H1 (cell line): ENCODE measurements around the gene MDM4. TPM values are rescaled to one million over a fixed set of nuclear protein-coding genes. Genes with fewer than 3 reads are reported as not detected.

Experiments
- CTCF ChIA-PET: fragments of 300-600 bp; sonication (Branson Sonifier 250); formaldehyde crosslinking; loops from one replicate; lab custom pipeline; 2021; ENCODE audit not compliant: partially characterized antibody; lab: Charles Lee
- POLR2A ChIA-PET: fragments of 300-600 bp; sonication (Branson Sonifier 250); formaldehyde crosslinking; loops from one replicate; lab custom pipeline; 2021; ENCODE audit warnings: inconsistent platforms; ENCODE audit not compliant: partially characterized antibody; lab: Charles Lee
- DNase-seq, 2 experiments: peaks; one replicate each; pipeline versions ENCODE4 v3.0.0 to v3.0.0-alpha.2; 2010 to 2022; ENCODE audit warnings: low spot score in 2 of 2, low read depth in 1 of 2, mixed read lengths in 1 of 2
- FAIRE-seq: peaks from 2 replicates; lab custom pipeline; 2011; peaks lifted over from hg19 to GRCh38; lab: Jason Lieb, UNC
- H2AFZ ChIP-seq: 2 replicates; pipeline ENCODE4 v1.8.1; 2012; ENCODE audit warnings: low read length, inconsistent platforms
- H2AK5ac ChIP-seq: 2 replicates; pipeline ENCODE4 v1.6.1; 2013; ENCODE audit warnings: low read depth, low read length
- H2BK120ac ChIP-seq: replicated peaks from 2 replicates; pipeline ENCODE3; 2013; ENCODE audit warnings: low read depth, low read length, inconsistent platforms
- H2BK12ac ChIP-seq: 2 replicates; pipeline ENCODE4 v1.6.1; 2013; ENCODE audit warnings: low read depth, low read length
- H2BK15ac ChIP-seq: 2 replicates; pipeline ENCODE4 v1.6.1; 2013; ENCODE audit warnings: low read length
- H2BK20ac ChIP-seq: 2 replicates; pipeline ENCODE4 v1.6.1; 2013; ENCODE audit warnings: low read length
- H2BK5ac ChIP-seq: 2 replicates; pipeline ENCODE4 v1.6.1; 2013; ENCODE audit warnings: low read depth, low read length
- H3K14ac ChIP-seq: 2 replicates; pipeline ENCODE4 v1.6.1; 2013; ENCODE audit warnings: inconsistent platforms; ENCODE audit not compliant: insufficient read length
- H3K18ac ChIP-seq: 2 replicates; pipeline ENCODE4 v1.6.1; 2013; ENCODE audit warnings: low read length; ENCODE audit errors: extremely low read depth
- H3K23ac ChIP-seq: 2 replicates; pipeline ENCODE4 v1.6.1; 2013; ENCODE audit warnings: inconsistent platforms; ENCODE audit not compliant: insufficient read length
- H3K23me2 ChIP-seq: 2 replicates; pipeline ENCODE4 v1.6.1; 2013; ENCODE audit warnings: low read depth, low read length
- H3K27ac ChIP-seq: 2 replicates; pipeline ENCODE4 v1.6.1; 2011; ENCODE audit warnings: low read depth, low read length, inconsistent platforms
- H3K27me3 ChIP-seq, 4 experiments: replicated peaks in 1 of 4; 1 replicate in 1 of 4; 2 replicates in 3 of 4; pipeline versions ENCODE4 v1.6.1 to v1.8.1; 2011 to 2013; ENCODE audit warnings: low read length in 3 of 4, mild to moderate bottlenecking in 3 of 4, inconsistent platforms in 2 of 4, mixed read lengths in 2 of 4, moderate library complexity in 1 of 4; ENCODE audit not compliant: control insufficient read depth in 3 of 4, insufficient read depth in 3 of 4; ENCODE audit errors: extremely low read depth in 1 of 4
- H3K36me3 ChIP-seq, 4 experiments: 2 replicates each; pipeline versions ENCODE4 v1.6.1 to v1.8.1; 2011 to 2013; ENCODE audit warnings: mild to moderate bottlenecking in 4 of 4, low read length in 3 of 4, moderate library complexity in 2 of 4, control low read depth in 1 of 4, inconsistent platforms in 1 of 4; ENCODE audit not compliant: insufficient read depth in 4 of 4, control insufficient read depth in 2 of 4
- H3K4ac ChIP-seq: replicated peaks from 2 replicates; pipeline ENCODE3; 2013; ENCODE audit warnings: low read length, low read depth, mixed read lengths, inconsistent platforms; ENCODE audit not compliant: insufficient read length
- H3K4me1 ChIP-seq, 4 experiments: replicated peaks in 1 of 4; 1 replicate in 1 of 4; 2 replicates in 3 of 4; pipeline versions ENCODE4 v1.6.1 to v1.8.1; 2011 to 2013; ENCODE audit warnings: low read length in 3 of 4, inconsistent platforms in 2 of 4, mixed read lengths in 1 of 4; ENCODE audit not compliant: insufficient read depth in 4 of 4, control insufficient read depth in 3 of 4
- H3K4me2 ChIP-seq, 2 experiments: 2 replicates each; pipeline versions ENCODE4 v1.6.1 to v1.8.1; 2011 to 2013; ENCODE audit warnings: low read depth in 2 of 2, low read length in 2 of 2, control low read depth in 1 of 2, inconsistent platforms in 1 of 2, mild to moderate bottlenecking in 1 of 2; ENCODE audit not compliant: insufficient read depth in 1 of 2
- H3K4me3 ChIP-seq, 4 experiments: fragments of 200-600, 300-600 bp in 1 of 4; sonication (generic), shearing (Covaris generic), sonication (Bioruptor Twin) in 1 of 4; 2 replicates each; pipeline versions ENCODE4 v1.5.1 to v1.8.1; 2011 to 2016; ENCODE audit warnings: low read length in 4 of 4, low read depth in 3 of 4, control low read depth in 2 of 4, inconsistent platforms in 2 of 4, mild to moderate bottlenecking in 2 of 4, mixed read lengths in 1 of 4, moderate library complexity in 1 of 4; ENCODE audit not compliant: insufficient read depth in 2 of 4; ENCODE audit errors: extremely low read depth in 1 of 4
- H3K56ac ChIP-seq: replicated peaks from 2 replicates; pipeline ENCODE3; 2013; ENCODE audit warnings: low read depth, mild to moderate bottlenecking, mixed read lengths, low read length, inconsistent platforms; ENCODE audit not compliant: insufficient read length
- H3K79me1 ChIP-seq: 2 replicates; pipeline ENCODE4 v1.6.1; 2013; ENCODE audit warnings: low read depth, low read length, control low read depth
- H3K79me2 ChIP-seq, 2 experiments: 2 replicates each; pipeline versions ENCODE4 v1.6.1 to v1.8.1; 2012 to 2013; ENCODE audit warnings: low read length in 2 of 2, mild to moderate bottlenecking in 2 of 2, inconsistent platforms in 1 of 2; ENCODE audit not compliant: insufficient read depth in 2 of 2, control insufficient read depth in 1 of 2
- H3K9ac ChIP-seq, 4 experiments: replicated peaks in 1 of 4; 1 replicate in 1 of 4; 2 replicates in 3 of 4; pipeline versions ENCODE4 v1.6.1 to v1.8.1; 2011 to 2013; ENCODE audit warnings: low read depth in 3 of 4, low read length in 3 of 4, control low read depth in 2 of 4, mild to moderate bottlenecking in 2 of 4, moderate library complexity in 2 of 4, inconsistent platforms in 1 of 4; ENCODE audit errors: extremely low read depth in 1 of 4
- H3K9me3 ChIP-seq, 2 experiments: 2 replicates each; pipeline versions ENCODE4 v1.6.1 to v1.8.1; 2012 to 2013; ENCODE audit warnings: mild to moderate bottlenecking in 2 of 2, moderate library complexity in 2 of 2, control low read depth in 1 of 2, inconsistent platforms in 1 of 2, low read depth in 1 of 2, low read length in 1 of 2, mixed read lengths in 1 of 2; ENCODE audit not compliant: insufficient read depth in 2 of 2
- H4K20me1 ChIP-seq, 2 experiments: replicated peaks in 1 of 2; 2 replicates each; pipeline versions ENCODE3 to v1.8.1; 2011 to 2013; ENCODE audit warnings: inconsistent platforms in 2 of 2, low read length in 2 of 2, mild to moderate bottlenecking in 1 of 2; ENCODE audit not compliant: insufficient read depth in 2 of 2, control insufficient read depth in 1 of 2
- H4K5ac ChIP-seq: 2 replicates; pipeline ENCODE4 v1.6.1; 2013; ENCODE audit warnings: low read length, low read depth, mixed read lengths, inconsistent platforms; ENCODE audit not compliant: insufficient read length
- H4K8ac ChIP-seq: 2 replicates; pipeline ENCODE4 v1.8.0; 2013; ENCODE audit warnings: mild to moderate bottlenecking, moderate library complexity, low read length, inconsistent platforms; ENCODE audit not compliant: insufficient read depth; ENCODE audit errors: extremely low read depth
- H4K91ac ChIP-seq: replicated peaks from 2 replicates; pipeline ENCODE3; 2013; ENCODE audit warnings: low read length, mixed read lengths, inconsistent platforms; ENCODE audit not compliant: insufficient read length
- ATF3 ChIP-seq: IDR thresholded peaks from 2 replicates; pipeline ENCODE4 v1.6.1; 2011; ENCODE audit warnings: low read depth, mild to moderate bottlenecking, low read length; ENCODE audit not compliant: insufficient read depth
- ZNF274 ChIP-seq: IDR thresholded peaks from 2 replicates; pipeline ENCODE4 v1.7.0; 2012; ENCODE audit warnings: low read length, borderline replicate concordance; ENCODE audit errors: extremely low read depth
- WGBS, 2 experiments: shearing (Covaris generic) in 1 of 2; methylation state at CpG; one replicate each; pipeline versions ENCODE4 v1.1.6 to v1.1.7; 2013 to 2015; ENCODE audit warnings: low lambda C conversion rate in 2 of 2, mixed read lengths in 2 of 2, inconsistent platforms in 1 of 2, low coverage in 1 of 2, missing lambda C conversion rate in 1 of 2; ENCODE audit not compliant: insufficient replicate concordance in 2 of 2, insufficient coverage in 1 of 2, insufficient read length in 1 of 2; ENCODE audit errors: extremely low coverage in 1 of 2, missing lambda C conversion rate in 1 of 2; 5-methylcytosine and 5-hydroxymethylcytosine counted together
- polyA plus RNA-seq, 7 experiments: library from polyadenylated mRNA; depleted of rRNA in 3 of 7; stranded (reverse) in 5 of 7; unstranded in 2 of 7; fragments of >200 nt in 5 of 7; fragments of 200-250 nt in 2 of 7; gene quantifications; 1 replicate in 5 of 7; 2 replicates in 1 of 7; 4 replicates in 1 of 7; pipeline versions ENCODE4 v1.2.1 to v1.2.3, GENCODE V29; 2011 to 2013; ENCODE audit warnings: missing spikeins in 2 of 7, mixed read lengths in 2 of 7
- total RNA-seq: library from RNA; stranded (reverse); fragmentation: NEBNext Ultra II Directional; extraction: Animal tissue kit (Norgen Biotek cat#: 25700); gene quantifications from 2 replicates; pipeline ENCODE4 v1.2.1, GENCODE V29; 2021

MDM4 gene
- total and polyA plus RNA-seq, 2 of the 8 experiments (the other 6 are each of a cell fraction or from before 2014, with no cell fraction given): 10.8 to 84.9 TPM

- Histone ChIP-seq H3K4me1 (peaks cover 0 to 2% (median 0%) of the 10 kb centered on the region in 4 experiments; a peak in 1 of 7 replicates), H3K79me1 (no peaks in the 10 kb centered on the region), H4K91ac (no peak overlapping the region), H3K36me3 (no peaks in the 10 kb centered on the region), H3K4me2 (peak overlapping the region; percentile 52 to 94), H3K4ac (no peak overlapping the region), H4K5ac (no peak overlapping the region), H4K20me1 (peaks cover 0 to 2% of the 10 kb centered on the region in 2 experiments), H3K27me3 (no peaks in the 10 kb centered on the region), H2AFZ (peak overlapping the region; percentile 61; the same call in 1 of the 2 replicates), H2BK12ac (no peak overlapping the region), H4K8ac (no peak overlapping the region), H3K56ac (no peak overlapping the region), H3K79me2 (no peaks in the 10 kb centered on the region), H2AK5ac (no peak overlapping the region), H2BK20ac (no peak overlapping the region), H2BK5ac (no peak overlapping the region), H2BK120ac (no peak overlapping the region), H3K14ac (no peak overlapping the region), H3K9ac (peak overlapping the region in 1 of 4 experiments; percentile 34; a peak in 1 of 7 replicates), H3K27ac (no peak overlapping the region), H3K23ac (no peak overlapping the region), H2BK15ac (no peak overlapping the region), H3K23me2 (peaks cover 2% of the 10 kb centered on the region; the same call in 1 of the 2 replicates), H3K4me3 (peak overlapping the region; percentile 80 to 90 (median 88)), H3K9me3 (no peaks in the 10 kb centered on the region), H3K18ac (no peak overlapping the region)
- no peak for FAIRE-seq
- no peak for DNase-seq
- TF ChIP-seq ATF3 (no peak), ZNF274 (no peak)
- ChIA-PET POLR2A (interaction anchor here (0.6 to 4.5 kb wide), 10 partner anchors 11 to 95 kb away, joined by 3 to 106 read pairs (median 4); partner anchors contain the start of genes MDM4 and PIK3C2B), CTCF (interaction anchor here (0.9 to 49.0 kb wide), 6 partner anchors 13 to 301 kb away, joined by 3 to 2124 read pairs (median 42); partner anchors contain the start of gene PIK3C2B)
- 26% methylated on average over 4 of the region's 4 CpGs; no CpG with 5 or more reads in 1 of the 2 experiments for WGBS, 2 experiments
Observed at GRCh38 chr1:204505674-204506200, 10.5 kb upstream of the MDM4 start.
